DMS153 treated with DMSO at 0.1 percent for 48 hours (cell line): ENCODE measurements around the gene GABRA4.

Experiments used
- DNase-seq: peaks from one replicate; lab custom pipeline; 2025; ENCODE audit not compliant: unreplicated experiment; lab: John Stamatoyannopoulos, UW

Gene GABRA4

GRCh38 chr4:46993075-46994006 is at the start of gene GABRA4:
GABRA4 (minus strand) TSS chr4:46993581; CDS start chr4:46993424, 157 bp downstream.
- DNase-seq: no peak

- DNase-seq: no peak
Observed at GRCh38 chr4:47040828-47041227, 47.4 kb upstream of the GABRA4 start.

GRCh38 chr4:47038263-47038662 is 44.9 kb upstream of the GABRA4 start:
- DNase-seq: no peak

- no peak for DNase-seq
Observed at GRCh38 chr4:47032405-47033106, 39.2 kb upstream of the GABRA4 start.

GRCh38 chr4:47031751-47032404 is 38.5 kb upstream of the GABRA4 start:
- DNase-seq: no peak

DNA sequence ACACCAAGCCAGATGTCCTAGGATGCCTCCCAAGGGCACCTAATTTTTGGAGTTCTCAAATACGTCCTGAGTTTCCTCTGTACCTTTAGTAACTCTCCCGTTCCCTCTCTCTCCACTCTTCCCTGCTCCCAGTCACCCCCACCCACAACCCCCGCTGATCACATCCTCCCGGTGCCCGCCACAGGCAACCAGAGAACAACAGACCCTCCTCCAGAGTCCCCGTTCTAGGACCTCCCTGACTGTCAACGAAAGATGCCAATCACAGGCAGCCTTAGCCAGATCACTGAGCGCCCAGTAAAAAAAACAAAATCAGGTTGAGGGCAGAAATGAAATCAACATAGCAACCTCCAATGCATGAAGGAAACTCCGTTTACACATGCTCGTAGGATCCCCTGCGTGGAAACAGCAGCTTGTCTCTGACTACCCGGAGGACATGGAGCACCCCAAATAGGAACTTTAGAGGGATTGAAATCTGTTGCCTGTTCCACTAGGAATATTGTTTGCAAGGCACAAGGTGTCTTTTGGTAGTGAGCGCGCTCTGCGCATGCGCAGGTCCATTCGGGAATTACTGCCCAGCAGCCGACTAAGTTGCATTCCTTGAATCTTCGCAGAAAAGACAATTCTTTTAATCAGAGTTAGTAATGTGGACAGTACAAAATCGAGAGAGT is 37.8 kb upstream of the GABRA4 start, which contains the start of gene GABRB1:
Gene GABRB1 (plus strand): TSS at position 557 of the 668 bp plus-strand sequence.
- no peak for DNase-seq

- no peak for DNase-seq
Observed at GRCh38 chr4:47017494-47017893, 24.1 kb upstream of the GABRA4 start.

- DNase-seq: no peak
Observed at GRCh38 chr4:47017081-47017480, 23.7 kb upstream of the GABRA4 start.

- no peak for DNase-seq
Observed at GRCh38 chr4:47013373-47013772, 20.0 kb upstream of the GABRA4 start.

DNA sequence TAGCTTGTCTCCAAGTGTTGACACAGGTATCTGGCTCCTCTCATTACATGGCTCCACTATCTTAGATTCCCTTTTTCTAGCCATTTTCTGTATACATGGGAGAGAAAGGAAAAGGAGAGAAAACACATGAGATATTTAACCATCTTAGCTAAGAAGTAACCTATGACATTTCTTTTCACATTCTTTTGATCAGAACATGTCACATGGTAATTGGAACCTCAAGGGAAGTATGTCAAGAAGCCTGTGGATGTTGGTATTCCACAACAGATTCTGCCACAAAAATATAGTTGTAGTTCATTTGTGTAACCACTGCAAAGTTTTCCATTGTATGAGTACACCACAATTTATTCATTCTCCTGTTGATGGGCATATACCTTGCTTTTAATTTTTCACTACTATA is 19.3 kb upstream of the GABRA4 start:
- DNase-seq: no peak

DNA sequence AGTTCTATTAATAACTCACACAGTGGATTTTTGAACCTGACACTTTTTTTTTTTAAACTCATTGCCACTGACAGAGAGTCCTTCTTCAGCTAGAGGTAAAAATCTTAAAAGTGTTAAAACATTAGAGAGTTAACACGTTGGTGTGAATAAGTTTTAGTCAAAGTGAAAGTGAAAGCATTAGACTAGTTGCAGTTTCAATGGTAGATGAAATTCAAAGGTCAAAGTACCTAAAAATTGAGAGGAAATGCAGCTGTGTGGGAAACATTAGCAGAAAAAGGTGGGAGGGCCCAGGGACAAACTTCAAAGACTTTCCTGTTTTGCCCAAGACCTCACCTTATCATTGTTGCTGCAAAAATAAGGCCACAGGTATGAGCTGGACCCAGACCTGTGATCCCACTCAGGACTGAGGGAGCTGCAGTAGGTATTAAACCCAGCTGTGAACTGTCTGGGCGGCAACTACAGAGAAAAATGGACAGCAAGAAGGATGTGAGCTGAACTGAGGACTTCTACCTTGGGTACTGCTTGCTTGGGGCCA is 17.6 kb upstream of the GABRA4 start:
- no peak for DNase-seq

DNA sequence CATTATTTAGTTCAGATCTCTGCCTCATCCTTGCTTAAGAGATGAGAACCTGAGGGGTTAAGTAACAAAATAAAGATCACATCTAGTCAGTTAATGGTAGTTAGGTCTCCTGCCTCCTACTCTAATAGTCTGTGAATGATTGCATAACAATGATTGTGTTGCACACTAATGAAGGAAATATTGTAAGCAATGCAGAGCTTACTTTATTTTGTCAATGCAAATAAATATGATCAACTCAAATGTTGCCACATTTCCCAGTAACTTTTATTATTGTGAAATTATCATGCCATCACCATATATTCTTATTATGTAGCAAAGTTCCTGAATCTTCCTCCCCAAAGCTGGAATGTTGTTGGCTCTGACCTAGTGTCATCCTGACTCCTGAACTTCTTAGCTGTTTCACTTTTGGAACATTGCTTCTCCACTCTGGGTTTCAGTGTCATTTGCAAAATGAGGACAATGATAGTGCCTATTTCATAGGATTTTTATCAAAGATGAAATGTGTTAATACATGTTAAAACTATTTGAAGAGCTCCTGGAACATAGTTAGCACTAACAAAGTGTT is 17.0 kb upstream of the GABRA4 start:
- no peak for DNase-seq

- no peak for DNase-seq
Observed at GRCh38 chr4:47002580-47002979, 9.2 kb upstream of the GABRA4 start.

DNA sequence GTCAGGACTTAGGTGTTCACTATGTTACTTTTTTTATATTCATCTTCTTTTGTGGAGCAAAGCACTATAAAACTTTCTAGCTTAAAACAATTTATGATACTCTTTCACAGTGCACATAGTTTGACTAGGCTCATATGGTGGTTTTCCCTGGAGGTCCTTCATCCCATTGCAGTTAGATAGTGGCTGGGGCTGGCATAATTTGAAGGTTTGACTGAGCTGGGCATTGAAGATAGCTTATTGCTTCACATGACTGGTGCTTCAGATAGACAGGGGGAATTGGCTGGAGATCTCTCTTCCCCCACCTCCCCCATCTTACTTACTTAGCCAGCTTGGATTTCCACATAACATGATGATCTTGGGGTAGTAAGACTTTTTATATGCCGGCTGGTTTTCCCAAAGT is 7.0 kb upstream of the GABRA4 start:
- DNase-seq: no peak

GRCh38 chr4:46999566-46999965 is 6.2 kb upstream of the GABRA4 start:
- DNase-seq: no peak

DNA sequence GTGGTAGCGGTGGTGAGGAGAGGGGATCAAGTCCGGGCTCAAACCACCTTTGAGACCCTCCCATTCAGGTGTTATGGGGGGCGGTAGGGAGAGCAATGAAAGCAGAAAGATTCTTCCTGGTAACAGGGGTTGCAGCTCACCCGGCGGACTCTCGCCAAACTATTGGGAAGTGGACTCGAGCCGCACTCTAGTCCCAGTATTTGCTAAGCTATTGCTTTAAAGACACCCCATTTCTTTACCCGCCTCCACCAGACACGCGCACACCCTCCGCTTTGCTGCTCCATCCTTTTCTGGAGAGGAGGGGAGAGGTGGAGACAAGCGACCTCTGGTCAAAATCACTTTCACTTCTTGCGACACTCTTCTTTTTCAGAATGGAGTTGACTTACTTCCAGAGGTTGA is 625 bp upstream of the GABRA4 start:
- no peak for DNase-seq

DNA sequence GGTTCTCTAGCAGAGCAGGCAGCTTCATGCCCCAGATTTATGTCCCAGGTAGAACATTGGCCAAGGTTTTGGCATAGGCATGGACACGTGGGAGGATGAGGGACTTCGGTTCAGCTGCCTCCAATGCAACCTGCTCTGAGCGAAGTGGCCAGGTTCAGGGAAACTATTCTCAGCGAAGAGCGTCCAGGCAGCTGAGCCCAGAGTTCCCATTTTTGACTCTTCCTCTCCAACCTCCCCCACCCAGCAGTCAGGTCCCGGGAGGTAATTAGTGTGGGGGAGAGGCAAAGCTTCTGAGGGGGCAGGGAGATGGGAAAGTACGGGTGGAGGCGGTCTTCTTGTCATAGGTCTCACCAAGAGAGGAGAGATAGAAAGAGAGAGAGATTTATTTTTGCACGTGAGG is 1.0 kb downstream of the GABRA4 start:
- DNase-seq: no peak

DNA sequence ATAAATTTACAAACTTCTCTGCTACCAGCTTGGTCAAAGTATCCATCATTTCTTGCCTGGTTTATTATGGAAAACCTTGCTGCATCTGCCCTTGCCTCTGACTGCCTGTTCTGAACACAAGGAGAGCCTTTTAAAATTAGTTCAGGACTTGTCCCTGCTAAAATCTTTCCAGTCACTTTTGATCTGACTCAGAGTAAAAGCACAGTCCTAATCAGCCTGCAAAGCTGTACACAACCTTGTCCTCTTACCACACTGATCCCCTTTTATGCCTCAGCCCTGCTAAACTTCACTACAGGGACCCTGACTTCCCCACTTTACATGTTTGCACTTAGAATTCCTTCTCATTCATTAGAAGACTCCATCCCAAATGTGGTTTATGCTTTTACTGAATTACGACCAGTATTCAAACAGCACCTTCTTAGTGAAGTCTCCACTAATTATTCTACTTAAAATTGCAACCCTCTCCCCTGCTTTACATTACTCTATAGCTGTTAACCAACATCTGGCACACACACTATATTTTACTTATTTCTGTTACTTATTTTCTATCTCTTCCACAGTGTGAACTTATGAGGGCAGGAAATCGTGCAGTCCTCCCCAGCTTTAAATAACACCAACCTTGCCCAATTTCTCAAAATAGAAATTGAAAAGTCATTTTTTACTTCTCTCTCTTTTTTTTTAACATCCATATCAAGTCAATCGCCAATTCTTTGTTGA is 6.3 kb downstream of the GABRA4 start:
- no peak for DNase-seq

DNA sequence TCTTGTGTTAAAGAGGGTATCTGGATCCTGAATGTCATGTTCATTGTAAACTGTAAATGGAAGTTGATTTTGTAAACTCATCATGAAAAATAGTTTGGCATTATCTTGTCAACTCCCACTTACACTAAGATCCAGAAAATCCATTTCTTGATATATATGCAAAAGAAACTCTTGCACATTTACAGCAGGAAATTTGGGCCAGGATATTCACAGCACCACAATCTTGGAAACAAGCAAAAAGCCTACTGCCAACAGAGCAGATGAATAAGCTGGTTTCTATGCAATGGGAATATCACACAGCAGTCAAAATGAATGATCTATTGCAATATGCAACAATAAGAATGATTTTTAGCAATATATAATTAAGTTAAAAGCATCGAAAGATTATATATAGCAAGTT is 8.6 kb downstream of the GABRA4 start:
- DNase-seq: no peak

DNA sequence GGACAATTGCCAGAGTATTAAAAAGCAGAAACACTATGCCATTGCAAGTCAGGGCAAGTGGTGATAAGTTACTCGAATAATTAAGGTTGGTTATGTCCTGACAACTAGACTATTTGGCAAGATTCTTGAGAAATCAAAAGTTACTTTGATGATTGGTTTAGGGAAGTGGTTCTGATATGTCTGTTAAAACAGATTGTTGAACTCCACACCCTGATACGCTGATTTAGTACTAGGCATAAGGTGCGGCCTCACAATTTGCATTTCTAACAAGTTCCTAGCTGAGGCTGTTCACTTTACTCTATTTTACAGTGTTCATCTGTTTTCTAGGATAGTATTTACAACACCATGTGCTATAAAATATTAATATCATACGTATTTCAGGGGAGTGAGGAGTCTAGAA is 12.5 kb downstream of the GABRA4 start:
- DNase-seq: no peak
